Right ventricle myocardium inferior (tissue), 1 donor: Measurements from ENCODE around the gene FOXQ1. TPM values are rescaled to one million over a fixed set of nuclear protein-coding genes. Genes with fewer than 3 reads are reported as not detected.

ENCODE experiments used
- ATAC-seq: fragments of 200-7000 bp; cut with Tn5 transposase; one replicate; pipeline ENCODE4 v1.9.1; 2020; ENCODE audit warnings: mild to moderate bottlenecking, moderate library complexity
- DNase-seq: peaks from one replicate; pipeline ENCODE4 v3.0.0; 2021; ENCODE audit errors: missing footprints
- intact Hi-C: fragments of 100-400 bp; cut with DNase I; formaldehyde crosslinking; loops from one replicate; pipeline ENCODE4 v1.11.0; 2022
- long read RNA-seq: library from polyadenylated mRNA; unstranded; transcript quantifications from one replicate; pipeline ENCODE4 v2.0.0, GENCODE V29; 2021
- total RNA-seq: library from RNA; stranded (reverse); fragmentation: NEBNext Ultra II Directional; extraction: Animal tissue kit (Norgen Biotek cat#: 25700); gene quantifications from one replicate; pipeline ENCODE4 v1.2.1, GENCODE V29; 2021
- donor health status: DM: no; HTN: yes; CAD: no; lungs with severe emphysema.

The FOXQ1 gene
- not detected for total RNA-seq
- long read RNA-seq = 0 reads

GRCh38 chr6:1311400-1312202 is at the start of gene FOXQ1:
Gene FOXQ1 (plus strand): TSS chr6:1312098. CDS start chr6:1312705, 607 bp downstream.
- ATAC-seq (no peak), DNase-seq (no peak)
- intact Hi-C loops = no loop called here

- no peak for ATAC-seq
- intact Hi-C loops = no loop called here
- no peak for DNase-seq
Observed at GRCh38 chr6:1262704-1263038, 49.2 kb upstream of the FOXQ1 start.

GRCh38 chr6:1263039-1263849 is 48.7 kb upstream of the FOXQ1 start:
- no peak for DNase-seq
- no peak for ATAC-seq
- intact Hi-C loops = no loop called here

GRCh38 chr6:1263850-1264377 is 48.0 kb upstream of the FOXQ1 start:
- DNase-seq (no peak), ATAC-seq (no peak)
- intact Hi-C loops = no loop called here

- no peak for ATAC-seq
- intact Hi-C loops = no loop called here
- no peak for DNase-seq
Observed at GRCh38 chr6:1264619-1265445, 47.1 kb upstream of the FOXQ1 start.

- ATAC-seq (no peak), DNase-seq (no peak)
- intact Hi-C loops = no loop called here
Observed at GRCh38 chr6:1266686-1267056, 45.2 kb upstream of the FOXQ1 start.

GRCh38 chr6:1267057-1267732 is 44.7 kb upstream of the FOXQ1 start:
- DNase-seq (no peak), ATAC-seq (no peak)
- intact Hi-C loops = no loop called here

- intact Hi-C loops = no loop called here
- no peak for ATAC-seq
- DNase-seq = no peak
Observed at GRCh38 chr6:1267790-1268762, 43.8 kb upstream of the FOXQ1 start.

- DNase-seq (no peak), ATAC-seq (no peak)
- intact Hi-C loops = no loop called here
Observed at GRCh38 chr6:1271071-1271763, 40.7 kb upstream of the FOXQ1 start.

- intact Hi-C loops = no loop called here
- no peak for ATAC-seq
- DNase-seq = no peak
Observed at GRCh38 chr6:1278061-1278720, 33.7 kb upstream of the FOXQ1 start.

- no peak for DNase-seq
- intact Hi-C loops = no loop called here
- no peak for ATAC-seq
Observed at GRCh38 chr6:1279065-1279464, 32.8 kb upstream of the FOXQ1 start.

- ATAC-seq = no peak
- no peak for DNase-seq
- intact Hi-C loops = no loop called here
Observed at GRCh38 chr6:1280666-1281300, 31.1 kb upstream of the FOXQ1 start.

GRCh38 chr6:1281746-1282145 is 30.2 kb upstream of the FOXQ1 start:
- DNase-seq = no peak
- intact Hi-C loops = no loop called here
- ATAC-seq = no peak

- intact Hi-C loops = no loop called here
- DNase-seq (no peak), ATAC-seq (no peak)
Observed at GRCh38 chr6:1283501-1283900, 28.4 kb upstream of the FOXQ1 start.

- ATAC-seq (no peak), DNase-seq (no peak)
- intact Hi-C loops = no loop called here
Observed at GRCh38 chr6:1285556-1285955, 26.3 kb upstream of the FOXQ1 start.

- no peak for ATAC-seq
- DNase-seq = no peak
- intact Hi-C loops = no loop called here
Observed at GRCh38 chr6:1285956-1286355, 25.9 kb upstream of the FOXQ1 start.
